Esophagus (tissue), 2 donors: Measurements from ENCODE around the gene NUMA1. TPM values are rescaled to one million over a fixed set of nuclear protein-coding genes. Genes with fewer than 3 reads are reported as not detected.
A peak's percentile ranks its signal among the peaks of the same experiment; 100 is the strongest.

ENCODE experiments used
- H3K27ac ChIP-seq, 2 donors: one replicate each; pipeline ENCODE4 v1.5.1; 2013; ENCODE audit warnings: low read depth in 2 of 2, mild to moderate bottlenecking in 2 of 2, inconsistent platforms in 1 of 2, low read length in 1 of 2, moderate library complexity in 1 of 2
- H3K27me3 ChIP-seq, 2 donors: one replicate each; pipeline ENCODE4 v1.6.1; 2013; ENCODE audit warnings: low read length in 2 of 2, control low read depth in 1 of 2, mild to moderate bottlenecking in 1 of 2; ENCODE audit not compliant: insufficient read depth in 2 of 2, control insufficient read depth in 1 of 2
- H3K36me3 ChIP-seq, 2 donors: one replicate each; pipeline ENCODE4 v1.6.1; 2013; ENCODE audit warnings: low read length in 1 of 2; ENCODE audit not compliant: control insufficient read depth in 2 of 2, insufficient read depth in 2 of 2
- H3K4me1 ChIP-seq, 2 donors: one replicate each; pipeline ENCODE4 v1.6.1; 2013; ENCODE audit warnings: low read length in 1 of 2; ENCODE audit not compliant: control insufficient read depth in 2 of 2, insufficient read depth in 2 of 2
- H3K4me3 ChIP-seq, 2 donors: one replicate each; pipeline ENCODE4 v1.5.1; 2013; ENCODE audit warnings: low read length in 2 of 2, mild to moderate bottlenecking in 2 of 2, low read depth in 1 of 2, moderate library complexity in 1 of 2
- H3K9me3 ChIP-seq, 2 donors: one replicate each; pipeline ENCODE4 v1.6.1; 2013; ENCODE audit warnings: mild to moderate bottlenecking in 2 of 2, low read depth in 1 of 2, low read length in 1 of 2, moderate library complexity in 1 of 2; ENCODE audit not compliant: control insufficient read depth in 2 of 2, insufficient read depth in 1 of 2
- WGBS, 2 donors: extraction: QIAGEN DNeasy Blood & Tissue Kit; methylation state at CpG; one replicate each; pipeline ENCODE4 v1.1.7; 2013; 5-methylcytosine and 5-hydroxymethylcytosine counted together
- polyA plus RNA-seq, 2 donors: library from polyadenylated mRNA; stranded (reverse); fragments of 200-250 nt; gene quantifications; one replicate each; pipeline ENCODE4 v1.2.3, GENCODE V29; 2013
- donor health status: healthy with polysubstance abuse.
- donor health status: Bipolar disorder and iron deficiency.

NUMA1 gene
- polyA plus RNA-seq, 2 donors, result 108 to 205 TPM

DNA sequence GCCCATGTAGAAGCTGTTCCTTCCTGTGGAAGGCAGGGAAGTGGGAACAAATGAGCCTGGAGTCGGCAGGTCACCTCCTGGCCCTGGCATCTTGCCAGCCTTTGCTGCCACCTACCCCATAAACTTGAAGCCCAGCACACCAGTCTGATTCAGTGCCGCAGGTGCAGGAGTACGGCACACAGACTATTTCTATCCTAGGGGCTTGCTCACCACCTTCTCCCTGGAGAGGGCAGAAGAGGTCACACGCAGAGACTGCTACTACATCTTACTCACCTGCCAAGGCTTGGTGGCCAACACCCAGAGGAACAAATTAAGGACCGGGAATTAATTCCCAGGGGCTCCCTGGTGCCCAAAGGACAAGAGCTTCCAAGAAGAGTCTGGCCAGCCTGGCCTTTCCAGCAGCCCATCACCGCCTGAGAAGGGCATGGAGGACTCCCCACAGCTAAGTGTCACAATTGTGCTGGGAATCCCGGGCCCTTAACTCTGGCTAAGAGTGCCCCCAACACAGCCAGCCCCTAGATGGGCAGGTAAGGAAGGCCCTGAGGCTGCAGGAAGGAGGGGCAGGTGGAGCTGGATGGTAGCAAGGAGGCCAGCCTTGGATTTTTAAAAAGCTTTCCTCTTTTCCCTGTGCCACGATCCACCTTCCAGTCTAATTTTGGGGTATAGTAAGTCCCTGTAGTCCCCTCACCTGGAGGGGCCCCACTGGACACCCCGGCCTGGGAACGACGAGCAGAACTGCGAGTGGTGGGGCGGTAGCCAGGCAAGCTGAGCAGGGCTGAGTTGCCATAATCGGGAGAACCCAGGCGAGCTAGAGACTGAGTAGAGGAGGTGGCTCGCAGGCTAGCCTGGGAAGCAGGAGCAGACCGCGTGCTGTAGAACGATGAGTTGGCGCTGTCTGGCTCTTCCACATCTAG lies 74.7 kb downstream of the NUMA1 start:
- H3K4me3 ChIP-seq, result no peak overlapping the region
- H3K4me1 ChIP-seq, result peaks cover 3 to 4% of the 10 kb centered on the region in 2 donors
- H3K9me3 ChIP-seq, result no peaks in the 10 kb centered on the region
- H3K36me3 ChIP-seq, result peaks cover 55 to 84% of the 10 kb centered on the region in 2 donors
- 82% methylated on average over 20 of the region's 20 CpGs for WGBS, 2 donors
- peak overlapping the region in 1 of 2 donors; percentile 13 for H3K27ac ChIP-seq
- no peaks in the 10 kb centered on the region for H3K27me3 ChIP-seq

GRCh38 chr11:72004515-72005346 lies 75.6 kb downstream of the NUMA1 start:
- H3K27me3 ChIP-seq, result no peaks in the 10 kb centered on the region
- H3K36me3 ChIP-seq, result peaks cover 52 to 75% of the 10 kb centered on the region in 2 donors
- H3K9me3 ChIP-seq, result no peaks in the 10 kb centered on the region
- WGBS, 2 donors, result 85 to 86% methylated on average over 16 of the region's 16 CpGs
- H3K4me3 ChIP-seq, result no peak overlapping the region
- peak overlapping the region in 1 of 2 donors; percentile 13 for H3K27ac ChIP-seq
- peaks cover 7 to 11% of the 10 kb centered on the region in 2 donors for H3K4me1 ChIP-seq

DNA sequence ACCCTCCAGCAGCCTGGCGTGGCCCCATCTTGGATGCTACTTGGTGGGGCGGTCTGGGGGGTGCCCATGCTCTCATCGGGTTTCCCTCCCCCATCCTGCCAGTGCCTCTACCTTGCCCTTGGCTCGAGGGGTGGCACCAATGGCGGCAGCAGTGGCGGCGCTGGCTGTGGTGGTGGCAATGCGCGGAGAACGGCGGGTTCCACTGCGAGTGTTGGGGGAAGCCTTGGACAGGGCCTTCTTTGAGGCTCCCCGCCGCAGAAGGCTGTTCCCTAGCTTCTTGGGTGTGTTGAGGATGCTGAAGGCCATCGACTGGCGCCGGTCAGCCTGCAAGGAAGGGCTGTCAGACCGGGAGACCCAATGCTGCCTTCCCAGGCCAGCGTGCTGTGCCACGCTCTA lies 76.6 kb downstream of the NUMA1 start:
- Histone ChIP-seq H3K36me3 (peaks cover 47 to 66% of the 10 kb centered on the region in 2 donors), H3K27ac (no peak overlapping the region), H3K4me1 (peaks cover 8 to 14% of the 10 kb centered on the region in 2 donors), H3K27me3 (no peaks in the 10 kb centered on the region), H3K9me3 (no peaks in the 10 kb centered on the region), H3K4me3 (no peak overlapping the region)
- 91% methylated on average over 20 of the region's 20 CpGs for WGBS, 2 donors

- H3K27ac ChIP-seq, result no peak overlapping the region
- H3K4me1 ChIP-seq, result peaks cover 8 to 14% of the 10 kb centered on the region in 2 donors
- peaks cover 43 to 60% of the 10 kb centered on the region in 2 donors for H3K36me3 ChIP-seq
- no peaks in the 10 kb centered on the region for H3K9me3 ChIP-seq
- WGBS, 2 donors, result 81 to 84% methylated on average over 12 of the region's 12 CpGs
- no peaks in the 10 kb centered on the region for H3K27me3 ChIP-seq
- no peak overlapping the region for H3K4me3 ChIP-seq
Measured at GRCh38 chr11:72002841-72003775, 77.2 kb downstream of the NUMA1 start.

DNA sequence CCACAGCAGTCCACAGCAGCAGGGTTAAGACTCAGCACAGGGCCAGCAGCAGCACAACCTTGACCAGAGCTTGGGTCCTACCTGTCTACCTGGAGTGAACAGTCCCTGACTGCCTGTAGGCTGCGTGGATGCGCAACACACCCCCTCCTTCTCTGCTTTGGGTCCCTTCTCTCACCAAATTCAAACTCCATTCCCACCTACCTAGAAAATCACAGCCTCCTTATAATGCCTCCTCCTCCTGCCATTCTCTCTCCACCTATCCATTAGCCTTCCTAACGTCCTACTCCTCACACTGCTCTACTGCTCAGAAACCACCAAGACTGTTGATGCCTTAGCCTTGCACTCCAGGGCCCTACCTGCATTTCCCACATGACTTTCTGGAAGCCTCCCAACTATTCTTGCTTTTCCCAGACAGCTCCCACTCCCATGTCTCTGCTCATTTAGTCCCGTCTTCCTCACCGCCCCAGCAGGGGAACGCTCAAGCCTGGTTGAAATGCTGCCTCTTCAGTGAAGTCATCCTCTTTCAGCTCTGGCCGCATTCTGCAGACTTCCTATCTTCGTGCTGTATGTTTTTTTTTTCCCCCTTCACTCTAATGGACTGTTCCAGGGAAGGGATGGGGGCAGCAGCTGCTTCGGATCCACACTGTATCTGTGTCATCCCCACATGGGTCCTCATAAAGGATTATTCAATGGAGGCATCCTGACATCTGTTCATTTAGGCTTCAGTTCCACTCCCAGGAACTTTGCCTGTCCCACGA lies 78.3 kb downstream of the NUMA1 start:
- Histone ChIP-seq H3K4me3 (no peak overlapping the region), H3K9me3 (no peaks in the 10 kb centered on the region), H3K27ac (no peak overlapping the region), H3K27me3 (no peaks in the 10 kb centered on the region), H3K4me1 (peaks cover 8 to 14% of the 10 kb centered on the region in 2 donors), H3K36me3 (peaks cover 38 to 51% of the 10 kb centered on the region in 2 donors)
- WGBS, 2 donors, result 58 to 63% methylated on average over 10 of the region's 10 CpGs

DNA sequence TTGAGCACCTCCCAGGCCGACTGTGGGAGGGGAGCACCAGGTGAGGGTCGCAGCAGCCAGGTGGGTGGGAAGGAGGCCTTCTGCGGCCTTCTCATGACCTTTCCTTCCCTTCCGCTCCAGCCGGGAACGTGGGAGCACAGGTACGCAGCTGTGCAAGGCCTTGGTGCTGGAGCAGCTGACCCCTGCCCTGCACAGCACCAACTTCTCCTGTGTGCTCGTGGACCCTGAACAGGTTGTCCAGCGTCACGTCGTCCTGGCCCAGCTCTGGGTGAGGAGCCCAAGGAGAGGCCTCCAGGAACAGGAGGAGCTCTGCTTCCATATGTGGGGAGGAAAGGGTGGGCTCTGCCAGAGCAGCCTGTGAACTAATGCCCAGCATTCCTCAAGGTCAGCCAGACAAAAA lies 79.1 kb downstream of the NUMA1 start:
- WGBS, 2 donors, result 80 to 83% methylated on average over 8 to 11 of the region's 11 CpGs
- peaks cover 32 to 46% of the 10 kb centered on the region in 2 donors for H3K36me3 ChIP-seq

DNA sequence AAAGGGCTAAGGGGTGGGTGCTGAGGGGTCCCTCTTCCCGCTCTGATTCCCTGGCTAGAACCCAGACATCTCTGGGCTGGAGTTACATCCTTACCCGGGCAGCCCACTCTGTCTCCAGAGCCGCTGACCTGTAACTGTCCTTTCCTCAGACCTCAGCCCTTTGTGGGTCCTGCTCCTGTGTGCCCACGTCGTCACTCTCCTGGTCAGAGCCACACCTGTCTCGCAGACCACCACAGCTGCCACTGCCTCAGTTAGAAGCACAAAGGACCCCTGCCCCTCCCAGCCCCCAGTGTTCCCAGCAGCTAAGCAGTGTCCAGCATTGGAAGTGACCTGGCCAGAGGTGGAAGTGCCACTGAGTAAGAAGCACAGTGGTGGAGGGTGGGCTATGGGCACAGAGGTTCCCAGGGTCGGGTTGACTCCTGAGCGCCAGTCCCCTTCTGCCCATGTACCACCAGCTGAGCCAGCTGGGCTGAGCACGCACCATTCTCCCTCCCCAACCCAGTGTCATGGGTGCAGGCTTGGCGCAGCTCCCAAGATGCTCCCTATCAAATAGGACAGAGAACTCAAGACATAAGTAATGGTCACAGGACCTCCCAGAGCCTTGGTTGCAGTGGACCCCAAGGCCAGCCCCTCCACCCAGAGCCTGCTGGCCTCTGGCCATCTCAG lies 80.0 kb downstream of the NUMA1 start:
- H3K4me3 ChIP-seq, result no peak overlapping the region
- 80 to 81% methylated on average over 10 of the region's 10 CpGs for WGBS, 2 donors
- H3K27ac ChIP-seq, result peak overlapping the region in 1 of 2 donors; percentile 23
- H3K9me3 ChIP-seq, result no peaks in the 10 kb centered on the region
- peaks cover 8 to 14% of the 10 kb centered on the region in 2 donors for H3K4me1 ChIP-seq
- peaks cover 24 to 38% of the 10 kb centered on the region in 2 donors for H3K36me3 ChIP-seq
- no peaks in the 10 kb centered on the region for H3K27me3 ChIP-seq

More for the DNA sequence above, 79.1 kb downstream of the NUMA1 start:
- no peaks in the 10 kb centered on the region for H3K27me3 ChIP-seq
- H3K9me3 ChIP-seq, result no peaks in the 10 kb centered on the region
- H3K27ac ChIP-seq, result peak overlapping the region in 1 of 2 donors; percentile 6
- H3K4me3 ChIP-seq, result no peak overlapping the region
- H3K4me1 ChIP-seq, result peaks cover 8 to 14% of the 10 kb centered on the region in 2 donors

DNA sequence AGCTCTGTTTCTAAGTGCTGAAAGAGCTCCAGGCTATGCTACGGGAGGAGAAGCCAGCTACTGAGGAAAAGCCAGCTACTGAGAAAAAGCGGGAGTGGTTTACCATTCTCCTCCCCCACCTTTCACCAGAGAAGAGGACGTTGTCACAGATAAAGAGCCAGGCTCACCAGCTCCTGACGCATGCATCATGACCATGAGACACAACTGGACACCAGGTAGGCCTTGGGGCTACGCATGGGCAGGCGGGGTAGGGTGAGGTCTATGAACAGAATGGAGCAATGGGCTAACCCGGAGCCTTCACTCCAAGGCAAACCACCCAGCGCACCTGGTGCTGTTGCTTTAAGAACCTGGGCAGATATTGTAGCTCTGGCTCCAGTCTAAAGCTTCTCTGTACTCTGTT lies 80.5 kb downstream of the NUMA1 start:
- Histone ChIP-seq H3K4me3 (no peak overlapping the region), H3K4me1 (peaks cover 8 to 14% of the 10 kb centered on the region in 2 donors), H3K36me3 (peaks cover 19 to 34% of the 10 kb centered on the region in 2 donors), H3K27ac (peak overlapping the region; percentile 44), H3K9me3 (no peaks in the 10 kb centered on the region), H3K27me3 (no peaks in the 10 kb centered on the region)
- 51 to 62% methylated on average over 8 of the region's 8 CpGs for WGBS, 2 donors
